T-helper 17 cell (primary cell): ENCODE data around the gene FBXO21. TPM values are rescaled to one million over a fixed set of nuclear protein-coding genes. Genes with fewer than 3 reads are reported as not detected.
"Not testable (repeated sequence)": the region's sequence is repeated elsewhere in the genome, so short reads cannot be mapped to it uniquely, and the experiment has no call there.

Experiments used
- ATAC-seq: fragments of 150-1000 bp; cut with Tn5 transposase; 2 replicates; pipeline ENCODE4 v1.10.0; 2021; ENCODE audit warnings: mild to moderate bottlenecking, moderate library complexity
- DNase-seq, 3 donors: peaks; one replicate each; pipeline versions ENCODE4 v3.0.0 to v3.0.0-alpha.2; 2020 to 2021
- H3K9me3 ChIP-seq: one replicate; pipeline ENCODE4 v1.7.0; 2013; ENCODE audit warnings: low read length, mild to moderate bottlenecking; ENCODE audit not compliant: control insufficient read depth, poor library complexity, severe bottlenecking
- H3K27ac Mint-ChIP-seq: one replicate; pipeline ENCODE4 v1.8.0; 2022; ENCODE audit warnings: mild to moderate bottlenecking, moderate library complexity, mixed read lengths
- H3K27me3 Mint-ChIP-seq: one replicate; pipeline ENCODE4 v1.8.0; 2022; ENCODE audit warnings: mixed read lengths
- H3K36me3 Mint-ChIP-seq: one replicate; pipeline ENCODE4 v1.8.0; 2022; ENCODE audit warnings: low read depth, mixed read lengths
- H3K4me1 Mint-ChIP-seq: one replicate; pipeline ENCODE4 v1.8.0; 2022; ENCODE audit warnings: mild to moderate bottlenecking, mixed read lengths
- H3K4me3 Mint-ChIP-seq: one replicate; pipeline ENCODE4 v1.8.0; 2022; ENCODE audit warnings: mild to moderate bottlenecking, moderate library complexity, mixed read lengths
- total RNA-seq, 4 donors: library from RNA in 2 of 4; stranded (reverse) in 2 of 4; gene quantifications; one replicate each; pipeline ENCODE4 v1.2.3 and lab custom pipeline; 2022 to 2026

Gene FBXO21
- total RNA-seq, 2 donors from 2014 or later, result 61.7 to 65.5 TPM

DNA sequence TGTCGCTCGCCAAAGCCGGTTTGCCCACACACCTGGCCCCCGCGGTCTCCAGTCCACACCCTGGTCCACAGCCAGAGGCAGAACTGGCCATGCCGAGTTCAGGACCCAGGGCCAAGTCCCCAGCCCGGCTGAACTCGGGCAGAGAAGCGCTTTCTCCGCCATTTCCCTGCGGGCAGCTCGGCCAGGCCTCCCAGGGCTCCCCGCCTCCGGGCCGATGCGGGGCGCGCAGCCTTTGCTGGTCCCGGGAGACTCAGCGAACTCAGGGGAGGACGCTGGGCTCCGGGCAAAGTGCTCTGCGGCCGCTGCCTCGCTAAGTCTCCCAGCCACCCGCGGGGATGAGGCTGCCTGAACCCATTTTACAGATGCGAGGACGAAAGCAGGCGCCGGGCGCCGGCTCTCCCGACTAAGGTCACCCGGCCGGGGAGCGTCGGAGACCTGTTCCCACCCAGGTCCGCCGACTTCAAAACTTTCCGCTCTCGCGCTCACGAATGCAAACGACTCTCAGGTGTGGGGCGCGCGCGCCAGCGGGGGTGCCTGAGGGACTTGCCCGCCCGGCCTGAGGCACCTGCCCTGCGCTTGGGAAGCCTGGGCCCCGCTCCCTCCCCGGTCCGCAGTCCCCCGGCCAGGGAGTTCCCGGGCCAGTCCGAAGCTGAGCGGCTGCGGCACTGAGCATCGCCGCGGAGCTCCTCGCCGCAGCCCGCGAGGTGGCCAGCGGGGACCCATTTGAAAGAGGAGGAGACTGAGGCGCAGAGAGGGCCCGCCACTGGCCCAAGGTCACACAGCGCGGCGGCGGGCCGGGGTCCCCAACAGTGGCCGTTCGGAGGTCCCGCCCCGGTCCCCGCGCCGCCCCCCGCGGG lies 91.7 kb downstream of the FBXO21 start:
- peak overlapping the region; percentile 82 for H3K4me3 Mint-ChIP-seq
- peaks cover 18% of the 10 kb centered on the region for H3K27me3 Mint-ChIP-seq
- H3K27ac Mint-ChIP-seq, result peak overlapping the region; percentile 21
- ATAC-seq (peak; percentile 17), DNase-seq (peak in 1 of 3 donors; percentile 20)
- no peaks in the 10 kb centered on the region for H3K36me3 Mint-ChIP-seq
- peaks cover 14% of the 10 kb centered on the region for H3K4me1 Mint-ChIP-seq
- no peaks in the 10 kb centered on the region for H3K9me3 ChIP-seq

DNA sequence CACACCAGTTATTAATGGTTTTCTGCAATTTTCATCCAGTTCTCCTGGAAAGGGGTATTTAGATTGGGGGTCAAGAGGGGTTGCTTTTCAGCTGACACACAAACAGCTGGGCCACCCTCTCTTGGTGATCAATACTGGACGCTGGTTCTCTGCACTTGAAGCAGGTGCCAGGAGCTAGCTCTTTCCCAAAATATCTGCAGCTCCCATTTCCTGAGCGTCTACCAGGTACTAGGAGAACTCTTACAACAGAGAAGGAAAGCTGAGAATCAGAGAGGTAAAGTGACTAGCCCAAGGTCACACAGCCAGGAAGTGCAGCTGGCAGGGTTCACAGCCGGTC lies 92.3 kb downstream of the FBXO21 start:
- Mint-ChIP-seq H3K36me3 (no peaks in the 10 kb centered on the region), H3K4me1 (peaks cover 14% of the 10 kb centered on the region), H3K27me3 (peaks cover 18% of the 10 kb centered on the region), H3K4me3 (peak overlapping the region; percentile 82), H3K27ac (peak overlapping the region; percentile 21)
- ATAC-seq (no peak), DNase-seq (no peak)
- no peaks in the 10 kb centered on the region for H3K9me3 ChIP-seq

DNA sequence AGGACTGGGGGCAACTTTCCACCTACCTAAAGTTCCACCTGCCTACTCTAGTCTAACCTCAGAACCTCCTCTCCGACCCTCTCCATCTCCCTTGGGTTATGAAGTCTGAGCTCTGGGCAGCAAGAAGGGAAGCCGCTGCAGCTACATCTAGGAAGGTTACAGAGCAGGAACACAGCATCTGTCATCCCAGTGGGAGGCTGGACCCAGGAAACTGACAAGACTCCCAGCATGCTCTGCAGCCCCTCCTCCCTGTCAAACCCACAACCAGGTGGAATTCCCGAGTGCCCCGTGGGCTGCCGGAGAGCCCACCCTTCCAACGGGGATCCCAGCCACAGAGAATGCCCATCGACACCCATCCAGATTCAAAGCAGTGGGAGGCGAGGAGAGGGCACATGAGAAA lies 93.1 kb downstream of the FBXO21 start:
- Mint-ChIP-seq H3K27ac (no peak overlapping the region), H3K36me3 (no peaks in the 10 kb centered on the region)
- no peak for ATAC-seq

DNA sequence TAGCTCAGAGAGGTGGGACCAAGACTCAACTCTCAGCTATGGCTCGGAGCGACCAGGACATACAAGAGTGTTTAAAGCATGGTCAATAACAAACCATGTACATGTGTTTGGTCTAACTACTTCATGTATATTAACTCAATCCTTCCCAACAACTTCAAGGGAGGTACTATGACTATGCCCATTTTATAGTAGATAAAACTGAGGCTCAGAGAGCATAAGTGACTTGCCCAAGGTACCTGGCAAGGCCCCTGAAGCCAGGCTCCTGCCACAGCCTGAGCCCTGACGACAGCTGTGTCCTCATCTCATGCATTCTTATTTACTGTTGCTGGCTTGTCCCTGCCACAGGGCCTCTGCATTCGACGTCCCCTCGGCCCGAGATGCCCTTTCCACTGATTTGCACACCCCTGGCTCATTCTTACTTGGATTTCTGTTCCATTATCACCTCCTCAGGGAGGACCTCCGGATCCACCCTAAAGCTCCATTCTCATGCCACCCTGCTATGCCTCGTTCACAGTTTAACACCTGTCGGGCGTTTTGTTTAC lies 93.7 kb downstream of the FBXO21 start:
- Mint-ChIP-seq H3K4me3 (no peak overlapping the region), H3K4me1 (peaks cover 14% of the 10 kb centered on the region), H3K27ac (no peak overlapping the region), H3K27me3 (peaks cover 18% of the 10 kb centered on the region), H3K36me3 (no peaks in the 10 kb centered on the region)
- DNase-seq (no peak), ATAC-seq (no peak)
- no peaks in the 10 kb centered on the region for H3K9me3 ChIP-seq

More for the DNA sequence above, 93.1 kb downstream of the FBXO21 start:
- H3K9me3 ChIP-seq, result no peaks in the 10 kb centered on the region
- no peak for DNase-seq
- H3K4me3 Mint-ChIP-seq, result peak overlapping the region; percentile 33
- peaks cover 14% of the 10 kb centered on the region for H3K4me1 Mint-ChIP-seq
- H3K27me3 Mint-ChIP-seq, result peaks cover 18% of the 10 kb centered on the region

DNA sequence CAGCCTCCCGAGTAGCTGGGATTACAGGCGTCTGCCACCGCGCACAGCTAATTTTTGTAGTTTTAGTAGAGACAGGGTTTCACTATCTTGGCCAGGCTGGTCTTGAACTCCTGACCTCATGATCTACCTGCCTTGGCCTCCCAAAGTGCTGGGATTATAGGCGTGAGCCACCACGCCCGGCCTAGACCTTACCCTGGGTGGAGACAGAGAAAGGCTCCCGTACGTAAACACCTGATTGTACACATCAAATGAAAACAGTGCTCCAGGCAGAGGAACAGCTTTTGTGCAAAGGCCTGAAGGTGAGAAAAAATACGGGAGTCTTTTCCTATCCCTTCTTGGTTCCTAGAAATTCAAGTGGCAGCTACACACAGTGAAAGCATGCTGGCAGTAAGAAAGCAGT lies 95.1 kb downstream of the FBXO21 start:
- Mint-ChIP-seq H3K4me1 (peaks cover 14% of the 10 kb centered on the region), H3K27me3 (peaks cover 18% of the 10 kb centered on the region)
- DNase-seq, H3K4me3 Mint-ChIP-seq, H3K27ac Mint-ChIP-seq, ATAC-seq, H3K9me3 ChIP-seq, H3K36me3 Mint-ChIP-seq: not testable (repeated sequence)

DNA sequence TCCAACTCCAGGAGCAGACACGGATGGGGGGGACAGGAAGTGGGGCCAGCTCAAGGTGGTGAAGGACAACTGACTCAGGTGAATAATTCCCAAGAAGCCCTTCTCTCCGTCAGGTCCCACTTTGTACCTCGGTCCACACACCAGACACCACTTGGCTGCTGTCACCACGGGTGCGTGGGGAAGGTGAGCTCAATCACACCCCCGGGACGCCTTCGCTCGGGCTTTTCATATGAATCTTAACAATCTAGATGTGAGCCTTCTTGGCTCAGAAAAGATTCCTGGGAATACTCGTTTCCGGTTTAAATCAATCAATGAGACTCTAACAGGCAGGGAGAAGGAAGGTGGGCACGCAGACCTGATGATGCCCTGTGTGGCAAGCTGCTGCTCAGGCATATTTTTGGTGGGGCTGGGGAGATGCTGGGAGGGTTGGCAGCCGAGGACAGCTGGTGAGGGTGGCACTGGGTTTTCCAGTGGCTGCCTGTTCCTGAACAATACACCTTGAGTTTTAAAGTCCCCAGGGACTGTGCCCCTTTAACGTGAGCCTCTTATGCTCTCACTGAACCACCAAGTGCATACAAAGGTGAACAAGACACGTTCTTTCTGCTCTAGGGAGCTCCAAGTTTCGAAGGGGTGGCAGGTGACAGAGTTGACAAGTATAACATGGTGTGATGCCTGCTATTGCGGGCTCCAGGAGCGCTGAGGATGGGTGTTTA lies 96.2 kb downstream of the FBXO21 start:
- Mint-ChIP-seq H3K4me3 (no peak overlapping the region), H3K27me3 (peaks cover 14% of the 10 kb centered on the region), H3K36me3 (peaks cover 2% of the 10 kb centered on the region), H3K27ac (peak overlapping the region; percentile 27), H3K4me1 (peaks cover 10% of the 10 kb centered on the region)
- H3K9me3 ChIP-seq, result no peaks in the 10 kb centered on the region
- ATAC-seq (no peak), DNase-seq (no peak)

DNA sequence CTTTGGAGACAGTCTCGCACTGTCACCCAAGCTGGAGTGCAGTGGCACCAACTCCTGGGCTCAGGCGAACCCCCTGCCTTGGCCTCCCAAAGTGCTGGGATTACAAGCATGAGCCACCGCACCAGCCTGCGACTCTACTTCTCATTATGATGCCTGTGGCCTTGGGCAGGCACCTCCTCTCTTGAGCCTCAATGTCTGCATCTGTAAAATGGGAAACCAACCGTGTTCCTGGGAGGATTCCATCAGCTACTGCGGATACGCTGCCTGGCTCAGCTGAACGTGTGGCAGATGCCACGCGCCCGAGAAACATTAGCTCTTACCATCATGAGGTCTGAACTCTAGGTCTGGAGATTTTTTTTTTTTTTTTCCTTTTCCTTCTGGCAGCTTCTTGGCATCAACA lies 96.8 kb downstream of the FBXO21 start:
- Mint-ChIP-seq H3K36me3 (peaks cover 2% of the 10 kb centered on the region), H3K27me3 (peaks cover 14% of the 10 kb centered on the region), H3K27ac (peak overlapping the region; percentile 11), H3K4me3 (no peak overlapping the region), H3K4me1 (peaks cover 10% of the 10 kb centered on the region)
- ATAC-seq (no peak), DNase-seq (no peak)
- no peaks in the 10 kb centered on the region for H3K9me3 ChIP-seq

DNA sequence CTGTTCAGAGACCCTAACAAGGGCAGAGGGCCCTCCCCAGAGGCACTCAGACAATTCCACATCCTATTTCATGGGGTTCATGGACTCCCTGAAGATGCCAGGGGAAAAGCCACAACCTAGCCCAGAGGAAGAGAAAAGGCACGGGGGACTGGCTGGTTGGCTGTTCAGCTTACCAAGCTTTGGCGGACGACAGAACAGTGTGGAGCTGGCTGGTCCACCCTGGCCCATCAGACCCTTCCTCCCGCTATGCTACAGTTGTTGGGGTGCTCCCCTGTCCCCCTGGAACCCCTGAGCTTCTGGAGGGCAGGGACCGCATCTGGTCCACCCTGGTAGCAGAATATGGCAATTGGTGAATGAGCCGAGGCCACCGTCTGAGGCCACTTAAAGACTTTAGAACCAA lies 97.4 kb downstream of the FBXO21 start:
- H3K4me1 Mint-ChIP-seq, result peaks cover 8% of the 10 kb centered on the region
- peaks cover 2% of the 10 kb centered on the region for H3K36me3 Mint-ChIP-seq
- H3K9me3 ChIP-seq, result no peaks in the 10 kb centered on the region
- no peak overlapping the region for H3K27ac Mint-ChIP-seq
- H3K4me3 Mint-ChIP-seq, result no peak overlapping the region
- DNase-seq, result no peak
- H3K27me3 Mint-ChIP-seq, result peaks cover 12% of the 10 kb centered on the region
- no peak for ATAC-seq

DNA sequence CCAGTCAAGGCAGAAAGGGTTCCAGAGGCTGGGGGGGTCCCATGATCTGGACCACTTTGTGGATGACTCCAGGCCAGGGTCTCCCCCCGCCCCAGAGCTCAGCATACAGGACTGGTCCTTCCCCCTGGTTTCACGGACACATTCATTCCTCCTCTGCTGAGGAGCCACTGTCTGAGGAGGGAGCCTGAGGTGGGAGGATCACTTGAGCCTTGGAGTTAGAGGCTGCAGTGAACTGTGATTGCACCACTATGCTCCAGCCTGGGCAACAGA lies 97.8 kb downstream of the FBXO21 start:
- H3K27ac Mint-ChIP-seq, result no peak overlapping the region
- peaks cover 2% of the 10 kb centered on the region for H3K36me3 Mint-ChIP-seq
- H3K4me3 Mint-ChIP-seq, result no peak overlapping the region
- ATAC-seq, result no peak
- no peak for DNase-seq
- peaks cover 9% of the 10 kb centered on the region for H3K27me3 Mint-ChIP-seq
- no peaks in the 10 kb centered on the region for H3K9me3 ChIP-seq
- peaks cover 5% of the 10 kb centered on the region for H3K4me1 Mint-ChIP-seq

Other genes starting within 250 kb of the FBXO21 start
- 10 to 100 TPM in 1 of 2 donors, 1 to 10 TPM in 1; 9.2 to 11.4 TPM for gene TESC, start 91.1 kb downstream of the FBXO21 start, total RNA-seq
- gene NOS1, start 171.2 kb upstream of the FBXO21 start, total RNA-seq, result not detected